Tibial artery (tissue), 4 donors: ENCODE results near the gene PAQR7.

Experiments
- DNase-seq, 2 donors: peaks; one replicate each; pipeline ENCODE4 v3.0.0-alpha.2; 2019
- H3K27ac ChIP-seq, 2 donors: fragments of 200-600 bp; sonication (generic) in 1 of 2; 1 replicate in 1 of 2; 2 replicates in 1 of 2; pipeline ENCODE4 v1.5.1; 2018 to 2019; ENCODE audit warnings: mild to moderate bottlenecking in 1 of 2
- H3K27me3 ChIP-seq, 2 donors: fragments of 200-600 bp; sonication (generic) in 1 of 2; one replicate each; pipeline versions ENCODE4 v1.5.1 to v1.6.0; 2016 to 2019
- H3K36me3 ChIP-seq, 3 donors: fragments of 200-600 bp; sonication (generic) in 2 of 3; one replicate each; pipeline ENCODE4 v1.5.1; 2016 to 2019; ENCODE audit warnings: mild to moderate bottlenecking in 2 of 3
- H3K4me1 ChIP-seq, 4 donors: fragments of 200-600 bp; sonication (generic) in 2 of 4; 1 replicate in 3 of 4; 2 replicates in 1 of 4; pipeline ENCODE4 v1.5.1; 2016 to 2019
- H3K4me3 ChIP-seq, 2 donors: fragments of 200-600 bp; sonication (generic) in 1 of 2; 1 replicate in 1 of 2; 2 replicates in 1 of 2; pipeline ENCODE4 v1.5.1; 2018 to 2019; ENCODE audit warnings: mild to moderate bottlenecking in 2 of 2
- H3K9me3 ChIP-seq, 3 donors: fragments of 200-600 bp; sonication (generic) in 1 of 3; one replicate each; pipeline ENCODE4 v1.5.1; 2016 to 2019
- intact Hi-C: fragments of 100-400 bp; cut with DNase I; formaldehyde crosslinking; loops from one replicate; pipeline ENCODE4 v1.15.0; 2023; ENCODE audit warnings: low total_unique reads
- TF ChIP-seq, protein P1 (sequence below), 2 experiments: fragments of 200-600 bp in 1 of 2; fragments of 450-650 bp in 1 of 2; IDR thresholded peaks; one replicate each; pipeline ENCODE4 v1.5.1; 2017 to 2019; ENCODE audit warnings: antibody characterized with exemption in 2 of 2, mild to moderate bottlenecking in 1 of 2, moderate library complexity in 1 of 2

Gene PAQR7

DNA sequence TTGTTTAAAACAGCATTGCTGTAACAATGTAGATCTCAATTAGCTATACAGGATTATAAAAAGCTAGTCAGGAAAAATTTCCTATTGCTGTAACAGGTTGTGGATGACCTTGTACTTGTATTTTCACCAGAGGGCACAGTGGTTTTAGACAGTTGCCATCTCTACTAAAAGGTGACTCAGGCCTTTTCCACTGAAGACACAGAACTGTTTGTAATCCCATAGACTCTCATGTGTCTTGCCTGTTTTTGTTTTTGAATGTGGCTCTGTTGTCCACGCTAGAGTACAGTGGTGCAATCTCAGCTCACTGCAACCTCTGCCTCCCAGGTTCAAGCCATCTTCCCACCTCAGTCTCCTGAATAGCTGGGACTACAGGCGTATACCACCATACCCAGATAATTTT is 49.9 kb downstream of the PAQR7 start:
- TF ChIP-seq, protein P1, sequence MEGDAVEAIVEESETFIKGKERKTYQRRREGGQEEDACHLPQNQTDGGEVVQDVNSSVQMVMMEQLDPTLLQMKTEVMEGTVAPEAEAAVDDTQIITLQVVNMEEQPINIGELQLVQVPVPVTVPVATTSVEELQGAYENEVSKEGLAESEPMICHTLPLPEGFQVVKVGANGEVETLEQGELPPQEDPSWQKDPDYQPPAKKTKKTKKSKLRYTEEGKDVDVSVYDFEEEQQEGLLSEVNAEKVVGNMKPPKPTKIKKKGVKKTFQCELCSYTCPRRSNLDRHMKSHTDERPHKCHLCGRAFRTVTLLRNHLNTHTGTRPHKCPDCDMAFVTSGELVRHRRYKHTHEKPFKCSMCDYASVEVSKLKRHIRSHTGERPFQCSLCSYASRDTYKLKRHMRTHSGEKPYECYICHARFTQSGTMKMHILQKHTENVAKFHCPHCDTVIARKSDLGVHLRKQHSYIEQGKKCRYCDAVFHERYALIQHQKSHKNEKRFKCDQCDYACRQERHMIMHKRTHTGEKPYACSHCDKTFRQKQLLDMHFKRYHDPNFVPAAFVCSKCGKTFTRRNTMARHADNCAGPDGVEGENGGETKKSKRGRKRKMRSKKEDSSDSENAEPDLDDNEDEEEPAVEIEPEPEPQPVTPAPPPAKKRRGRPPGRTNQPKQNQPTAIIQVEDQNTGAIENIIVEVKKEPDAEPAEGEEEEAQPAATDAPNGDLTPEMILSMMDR (IDR thresholded peaks at IDR 0.05) = no peak
- Histone ChIP-seq H3K4me3 (no peak overlapping the region), H3K27ac (no peak overlapping the region), H3K36me3 (peaks cover 38 to 66% (median 58%) of the 10 kb centered on the region in 3 donors), H3K4me1 (peaks cover 0 to 17% (median 15%) of the 10 kb centered on the region in 4 donors), H3K27me3 (no peaks in the 10 kb centered on the region), H3K9me3 (no peaks in the 10 kb centered on the region)
- intact Hi-C loops = loop anchor here (5.0 kb wide), 1 partner anchor 747 kb away; no protein-coding TSS in a partner anchor
- DNase-seq = no peak

DNA sequence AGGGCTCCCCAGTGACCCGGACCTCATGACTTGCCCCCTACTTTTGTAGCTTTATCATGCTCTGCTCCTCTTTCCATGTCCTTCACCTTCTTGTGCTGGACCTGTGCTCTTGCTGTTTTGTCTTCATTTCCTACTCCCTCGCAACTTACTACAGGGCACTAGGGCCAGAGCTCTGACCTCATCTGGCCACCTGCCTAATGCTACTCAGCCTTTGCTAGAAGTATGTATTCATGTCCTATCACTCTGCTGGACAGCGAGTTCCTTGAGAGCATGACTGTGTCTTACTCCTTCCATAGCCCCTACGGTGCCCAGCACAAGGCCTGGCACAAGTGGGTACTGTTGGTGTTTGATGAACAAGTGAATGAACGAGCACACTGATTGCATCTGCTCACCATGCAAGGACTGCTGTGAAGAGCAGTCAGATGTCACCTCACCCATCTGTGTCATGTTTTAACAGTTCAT is 53.8 kb downstream of the PAQR7 start:
- H3K27me3 ChIP-seq = no peaks in the 10 kb centered on the region
- H3K27ac ChIP-seq = no peak overlapping the region
- intact Hi-C loops = loop anchor here (5.0 kb wide), 2 partner anchors 46 to 176 kb away; partner anchors contain the start of gene PAFAH2
- TF ChIP-seq, protein P1 (IDR thresholded peaks at IDR 0.05) = no peak
- H3K4me3 ChIP-seq = peak overlapping the region in 1 of 2 donors; percentile 93
- no peaks in the 10 kb centered on the region for H3K9me3 ChIP-seq
- no peak for DNase-seq
- H3K36me3 ChIP-seq = peaks cover 3 to 29% (median 19%) of the 10 kb centered on the region in 3 donors
- peaks cover 0 to 33% (median 27%) of the 10 kb centered on the region in 4 donors for H3K4me1 ChIP-seq

DNA sequence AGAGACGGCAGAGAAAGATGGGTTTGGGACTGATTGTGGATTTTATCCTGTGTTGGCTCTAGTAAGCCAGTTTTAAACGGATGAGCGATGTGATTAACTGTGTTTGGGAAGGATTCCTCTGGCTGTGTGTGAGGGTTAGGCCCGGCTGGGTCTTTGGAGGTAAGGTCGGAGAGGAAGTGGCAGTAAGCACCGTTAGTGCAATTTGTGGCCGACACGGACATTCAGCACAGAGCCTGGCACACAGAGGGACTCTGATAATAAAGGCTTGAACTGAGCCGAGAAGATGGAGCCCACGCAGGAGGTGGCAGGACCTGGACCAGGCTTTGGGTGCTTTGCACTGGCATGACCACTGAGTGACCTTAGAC is 54.4 kb downstream of the PAQR7 start:
- Histone ChIP-seq H3K36me3 (peaks cover 0 to 29% (median 19%) of the 10 kb centered on the region in 3 donors), H3K9me3 (no peaks in the 10 kb centered on the region), H3K4me1 (peaks cover 0 to 33% (median 27%) of the 10 kb centered on the region in 4 donors), H3K27ac (peak overlapping the region; percentile 83 to 92), H3K4me3 (peak overlapping the region; percentile 77 to 93), H3K27me3 (no peaks in the 10 kb centered on the region)
- TF ChIP-seq, protein P1 (IDR thresholded peaks at IDR 0.05) = no peak
- intact Hi-C loops = loop anchor here (5.0 kb wide), 2 partner anchors 46 to 176 kb away; partner anchors contain the start of gene PAFAH2
- no peak for DNase-seq

DNA sequence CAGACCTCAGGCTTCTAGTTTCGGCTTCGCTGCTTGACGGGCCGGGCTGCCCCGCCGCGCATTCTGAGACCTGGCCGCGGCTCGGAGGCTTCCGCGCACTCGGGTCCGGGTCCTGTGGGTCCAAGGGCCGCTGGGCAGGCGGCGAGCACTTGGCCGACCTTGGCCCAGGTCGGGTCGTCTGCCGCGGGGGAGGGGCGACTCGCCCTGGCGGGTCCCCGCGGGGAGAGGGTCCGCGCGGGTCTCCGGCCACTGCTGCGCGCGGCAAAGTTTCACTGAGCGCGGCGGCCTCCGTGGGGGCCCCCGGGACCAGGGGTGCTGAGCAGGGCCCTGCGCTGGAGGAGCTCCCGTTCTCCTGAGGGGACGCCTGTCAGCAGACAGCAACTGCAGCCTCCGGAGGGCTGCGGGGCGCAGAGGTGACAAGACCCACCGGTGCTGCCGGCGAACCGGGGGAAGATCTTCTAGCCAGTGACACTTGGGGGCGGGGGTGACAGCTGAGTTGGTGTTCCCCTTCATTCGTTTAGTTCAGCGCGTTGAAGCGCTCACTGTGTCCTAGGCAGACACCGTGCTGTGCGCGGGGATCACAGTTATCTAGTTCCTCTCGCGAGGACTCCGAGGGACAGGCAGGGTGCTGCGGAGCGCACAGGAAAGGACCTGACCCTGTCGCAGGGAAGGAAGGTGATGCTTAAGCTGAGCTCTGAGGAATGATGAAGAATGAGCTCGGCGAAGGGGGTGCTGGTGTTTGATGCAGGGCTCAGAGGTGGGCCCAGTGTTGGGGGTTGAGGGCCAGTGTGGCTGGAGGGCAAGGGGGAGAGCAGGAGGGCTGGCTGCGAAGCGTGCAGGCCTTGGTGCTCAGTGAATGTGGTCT is 55.0 kb downstream of the PAQR7 start:
- DNase-seq = peak in 1 of 2 donors; percentile 73
- intact Hi-C loops = loop anchor here (5.0 kb wide), 2 partner anchors 47 to 177 kb away; partner anchors contain the start of gene PAFAH2

DNA sequence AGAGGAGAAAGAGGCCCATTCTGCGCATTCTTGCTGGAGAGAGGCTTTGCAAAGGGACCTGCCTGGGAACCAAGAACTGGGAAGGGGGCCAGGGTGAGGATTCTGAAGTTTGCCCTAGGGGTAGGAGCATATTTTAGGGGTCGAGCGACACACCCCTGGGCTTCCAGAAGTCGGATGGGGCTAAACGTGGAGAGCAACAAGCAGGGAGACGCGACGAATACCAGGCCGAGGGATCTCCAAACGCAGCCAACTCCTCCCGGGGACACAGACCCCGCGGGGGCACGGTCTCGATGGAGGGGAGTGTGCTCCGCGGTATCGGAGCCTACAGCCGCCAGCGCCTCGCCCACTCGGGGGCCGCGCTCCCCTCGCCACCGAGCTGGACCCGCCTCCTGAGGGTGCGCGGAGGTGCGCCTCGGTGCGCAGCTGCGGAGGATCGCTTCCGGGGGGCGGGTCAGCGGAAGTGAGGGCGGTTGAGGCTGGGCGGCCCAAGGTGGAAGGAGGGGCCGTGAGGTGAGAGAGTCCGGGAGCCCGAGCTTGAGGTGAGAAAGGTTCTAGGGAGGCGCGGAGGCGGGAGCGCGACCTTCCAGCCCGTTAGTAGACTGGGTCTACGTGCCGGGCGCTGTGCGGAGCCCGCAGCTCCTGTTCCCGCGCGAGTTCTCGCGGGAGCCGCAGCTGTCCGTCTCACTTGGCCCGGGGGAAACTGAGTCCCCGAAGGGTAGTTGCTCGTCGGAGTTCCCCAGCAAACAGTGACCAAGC is 55.8 kb downstream of the PAQR7 start, which contains the start of gene MTFR1L:
Gene MTFR1L, plus strand, starts transcription at position 464 of the 756 bp plus-strand sequence. CDS start 3,151 bp downstream, outside the sequence.
- peak within 1 kb of the TSS; percentile 83 to 92 for H3K27ac ChIP-seq
- DNase-seq = peak; percentile 81 to 92
- H3K27me3 ChIP-seq = no peaks in the 10 kb centered on the region
- peaks cover 7 to 37% (median 25%) of the 10 kb centered on the region in 3 donors for H3K36me3 ChIP-seq
- TF ChIP-seq, protein P1 (IDR thresholded peaks at IDR 0.05) = no peak
- peaks cover 0 to 33% (median 27%) of the 10 kb centered on the region in 4 donors for H3K4me1 ChIP-seq
- no peaks in the 10 kb centered on the region for H3K9me3 ChIP-seq
- intact Hi-C loops = loop anchor here (5.0 kb wide), 3 partner anchors 48 to 417 kb away; partner anchors contain the start of gene PAFAH2
- H3K4me3 ChIP-seq = peak within 1 kb of the TSS; percentile 77 to 93

More for the DNA sequence above, 55.0 kb downstream of the PAQR7 start:
- Histone ChIP-seq H3K36me3 (peaks cover 6 to 29% (median 21%) of the 10 kb centered on the region in 3 donors), H3K4me3 (peak overlapping the region; percentile 77 to 93), H3K27ac (peak overlapping the region; percentile 83 to 92), H3K9me3 (no peaks in the 10 kb centered on the region), H3K27me3 (no peaks in the 10 kb centered on the region), H3K4me1 (peaks cover 0 to 33% (median 27%) of the 10 kb centered on the region in 4 donors)
- TF ChIP-seq, protein P1 (IDR thresholded peaks at IDR 0.05) = no peak
